DMS79 (cell line): Measurements from ENCODE around the gene DISP2.

Experiments
- DNase-seq: peaks from one replicate; lab custom pipeline; 2025; lab: John Stamatoyannopoulos, UW

DISP2 gene

DNA sequence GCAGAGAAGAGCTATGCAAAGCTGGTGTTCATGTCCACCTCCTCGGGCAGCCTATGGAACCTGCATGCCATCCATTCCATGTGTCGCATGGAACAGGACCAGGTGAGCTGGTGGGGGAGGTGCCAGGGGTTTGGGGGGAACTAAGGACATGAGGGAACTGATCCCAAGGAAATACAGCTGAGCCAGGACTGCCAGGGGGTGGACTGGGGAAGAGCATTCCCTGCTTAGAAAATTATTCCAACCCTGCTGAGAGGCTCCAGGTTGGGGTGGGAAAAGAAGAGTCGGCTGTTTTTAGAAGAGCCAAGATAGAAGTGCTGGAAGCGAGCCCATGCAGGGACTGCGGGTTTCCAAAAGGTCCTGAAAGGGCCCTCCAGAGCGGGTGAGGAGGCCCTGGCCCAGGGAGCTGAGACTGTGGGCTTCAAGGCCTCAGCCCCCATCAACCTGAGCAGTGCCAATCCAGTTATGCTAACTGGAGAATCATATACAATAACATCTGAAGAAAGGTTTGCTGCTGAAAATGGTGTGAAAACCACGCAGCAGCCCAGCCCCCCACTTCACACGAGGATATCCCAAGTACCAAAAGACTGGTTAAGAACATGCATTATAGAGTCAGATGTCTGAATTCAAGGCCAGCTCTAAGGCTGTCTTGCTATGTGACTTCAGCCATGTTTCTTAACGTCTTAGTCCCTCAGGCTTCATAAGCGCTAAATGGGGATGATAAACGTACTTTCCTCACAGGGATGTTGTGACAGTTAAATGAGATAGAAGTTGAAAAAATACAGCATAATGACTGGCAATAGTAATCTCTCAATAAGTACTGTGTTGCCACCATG, 7.8 kb downstream of the DISP2 start:
- no peak for DNase-seq

GRCh38 chr15:40366457-40367370, 8.7 kb downstream of the DISP2 start:
- no peak for DNase-seq

DNA sequence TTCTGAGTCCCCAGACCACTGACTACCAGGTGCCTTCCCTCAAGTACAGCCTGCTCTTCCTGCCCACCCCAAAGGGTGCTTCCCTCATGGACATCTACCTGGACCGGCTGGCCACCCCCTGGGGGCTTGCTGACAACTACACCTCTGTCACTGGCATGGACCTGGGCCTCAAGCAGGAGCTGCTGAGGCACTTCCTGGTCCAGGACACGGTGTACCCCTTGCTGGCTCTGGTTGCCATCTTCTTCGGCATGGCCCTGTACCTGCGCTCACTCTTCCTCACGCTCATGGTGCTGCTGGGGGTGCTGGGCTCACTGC, 9.3 kb downstream of the DISP2 start:
- no peak for DNase-seq

GRCh38 chr15:40367686-40368611, 9.9 kb downstream of the DISP2 start:
- no peak for DNase-seq

- no peak for DNase-seq
Observed at GRCh38 chr15:40368719-40369473, 10.9 kb downstream of the DISP2 start.

GRCh38 chr15:40369474-40369869, 11.5 kb downstream of the DISP2 start:
- DNase-seq, result no peak

GRCh38 chr15:40369971-40370370, 12.0 kb downstream of the DISP2 start:
- DNase-seq, result no peak

- DNase-seq, result no peak
Observed at GRCh38 chr15:40372981-40373380, 15.0 kb downstream of the DISP2 start.

DNA sequence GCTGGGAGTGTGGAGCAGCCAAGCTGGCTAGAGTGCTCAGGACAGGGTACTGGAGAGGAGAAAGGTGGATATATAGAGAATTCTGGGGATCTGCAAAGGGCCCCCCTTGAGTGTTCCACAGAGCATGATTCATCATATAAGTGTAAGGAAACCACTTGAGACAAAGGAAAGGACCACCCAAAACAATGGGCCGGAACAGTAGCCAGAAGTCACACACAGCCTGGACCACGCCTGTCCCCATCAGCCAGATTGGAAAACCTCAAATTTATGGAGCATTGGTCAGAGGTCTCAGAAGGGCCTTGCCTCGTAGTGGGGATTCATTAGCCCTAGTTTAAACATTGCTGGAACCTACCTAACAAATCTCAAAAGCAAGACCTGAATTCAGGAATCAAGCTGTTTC, 19.6 kb downstream of the DISP2 start:
- DNase-seq, result no peak

GRCh38 chr15:40379374-40379773, 21.4 kb downstream of the DISP2 start:
- no peak for DNase-seq

DNA sequence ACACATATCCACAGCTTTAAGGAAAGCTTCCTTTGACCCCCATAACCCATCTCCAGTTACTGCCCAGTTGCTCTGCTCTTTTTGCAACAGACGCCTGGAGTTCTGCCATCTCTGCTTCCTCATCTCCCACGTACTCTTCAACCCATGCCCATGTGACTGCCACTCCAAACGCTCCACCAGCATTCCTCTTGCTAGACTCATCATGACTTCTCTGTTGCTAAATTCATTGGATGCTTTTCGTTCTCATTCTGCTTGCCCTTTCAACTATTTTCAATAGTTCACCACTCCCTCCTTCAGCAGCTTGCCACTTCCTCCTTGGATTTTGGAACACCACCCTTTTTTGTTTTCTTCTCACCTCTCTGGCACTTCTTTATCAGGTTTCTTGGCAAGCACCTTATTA, 21.8 kb downstream of the DISP2 start:
- DNase-seq, result no peak

- no peak for DNase-seq
Observed at GRCh38 chr15:40380636-40381035, 22.6 kb downstream of the DISP2 start.

DNA sequence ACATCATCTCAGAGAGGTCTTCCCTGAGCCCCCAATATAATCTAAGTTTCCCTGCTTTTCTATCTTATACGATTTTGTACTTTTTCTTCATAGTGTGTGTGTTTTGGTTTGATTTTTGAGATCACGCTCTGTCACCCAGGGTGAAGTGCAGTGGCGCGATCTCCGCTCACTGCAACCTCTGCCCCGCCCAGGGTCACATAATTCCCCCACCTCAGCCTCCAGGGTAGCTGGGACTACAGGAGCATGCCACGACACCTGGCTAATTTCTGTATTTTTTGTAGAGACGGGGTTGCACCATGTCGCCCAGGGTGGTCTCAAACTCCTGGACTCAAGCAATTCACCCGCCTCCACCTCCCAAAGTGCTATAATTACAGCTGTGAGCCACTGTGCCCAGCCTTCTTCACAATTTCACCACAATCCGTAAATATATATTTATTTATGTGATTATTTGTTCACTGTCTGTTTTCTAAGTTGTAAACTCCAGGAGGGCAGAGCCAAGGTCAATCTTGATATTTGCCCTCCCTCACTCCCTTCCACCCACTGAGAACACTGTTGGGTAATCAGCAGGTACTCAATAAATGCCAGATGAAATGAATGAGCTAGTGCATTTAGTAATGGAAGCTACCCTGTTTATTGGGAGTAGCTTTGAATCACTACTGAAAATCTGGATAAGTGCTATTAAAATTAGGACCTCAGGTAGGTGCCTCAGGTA, 24.0 kb downstream of the DISP2 start:
- no peak for DNase-seq

DNA sequence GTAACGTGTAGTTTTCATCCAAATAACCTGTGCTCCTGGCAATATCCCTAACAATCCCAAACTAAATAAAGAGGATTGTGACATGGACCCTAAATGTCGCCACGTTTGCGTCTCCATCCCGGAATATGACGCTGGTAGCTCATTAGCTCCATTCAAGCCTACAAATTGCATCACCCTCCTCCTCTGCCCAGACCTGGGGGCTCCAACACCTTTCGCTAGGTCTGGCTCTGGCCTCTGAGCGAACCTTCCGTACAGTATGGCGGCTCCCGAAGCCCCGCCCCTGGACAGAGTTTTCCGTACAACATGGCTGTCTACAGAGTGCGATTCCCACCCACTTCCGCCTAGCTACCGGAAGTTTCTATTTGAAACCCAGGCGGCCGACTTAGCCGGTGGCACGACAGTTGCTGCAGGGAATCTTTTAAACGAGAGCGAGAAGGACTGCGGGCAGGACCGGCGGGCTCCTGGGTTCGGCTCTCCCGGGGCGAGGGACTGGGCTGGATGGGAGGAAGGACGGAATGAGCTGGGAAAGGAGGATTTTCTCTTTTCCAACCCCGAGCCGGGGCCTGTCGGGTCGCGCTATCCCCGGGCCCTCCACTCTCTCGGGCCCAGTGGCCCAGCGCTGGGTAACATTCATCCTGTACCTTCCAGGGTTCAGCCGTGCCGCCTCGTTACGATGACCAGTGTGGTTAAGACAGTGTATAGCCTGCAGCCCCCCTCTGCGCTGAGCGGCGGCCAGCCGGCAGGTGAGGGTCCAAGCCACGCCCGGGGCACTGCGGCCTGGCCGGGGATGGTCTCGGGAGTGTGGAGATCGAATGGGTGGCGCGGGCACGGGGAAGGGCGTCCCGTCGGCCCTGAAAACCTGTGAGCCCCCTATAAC, 24.8 kb downstream of the DISP2 start, which contains the start of gene KNSTRN:
KNSTRN (plus strand) TSS at position 142 of the 877 bp plus-strand sequence; CDS start at position 257, 115 bp downstream.
- peak; percentile 63 for DNase-seq

GRCh38 chr15:40386480-40386879, 28.5 kb downstream of the DISP2 start:
- DNase-seq, result no peak

DNA sequence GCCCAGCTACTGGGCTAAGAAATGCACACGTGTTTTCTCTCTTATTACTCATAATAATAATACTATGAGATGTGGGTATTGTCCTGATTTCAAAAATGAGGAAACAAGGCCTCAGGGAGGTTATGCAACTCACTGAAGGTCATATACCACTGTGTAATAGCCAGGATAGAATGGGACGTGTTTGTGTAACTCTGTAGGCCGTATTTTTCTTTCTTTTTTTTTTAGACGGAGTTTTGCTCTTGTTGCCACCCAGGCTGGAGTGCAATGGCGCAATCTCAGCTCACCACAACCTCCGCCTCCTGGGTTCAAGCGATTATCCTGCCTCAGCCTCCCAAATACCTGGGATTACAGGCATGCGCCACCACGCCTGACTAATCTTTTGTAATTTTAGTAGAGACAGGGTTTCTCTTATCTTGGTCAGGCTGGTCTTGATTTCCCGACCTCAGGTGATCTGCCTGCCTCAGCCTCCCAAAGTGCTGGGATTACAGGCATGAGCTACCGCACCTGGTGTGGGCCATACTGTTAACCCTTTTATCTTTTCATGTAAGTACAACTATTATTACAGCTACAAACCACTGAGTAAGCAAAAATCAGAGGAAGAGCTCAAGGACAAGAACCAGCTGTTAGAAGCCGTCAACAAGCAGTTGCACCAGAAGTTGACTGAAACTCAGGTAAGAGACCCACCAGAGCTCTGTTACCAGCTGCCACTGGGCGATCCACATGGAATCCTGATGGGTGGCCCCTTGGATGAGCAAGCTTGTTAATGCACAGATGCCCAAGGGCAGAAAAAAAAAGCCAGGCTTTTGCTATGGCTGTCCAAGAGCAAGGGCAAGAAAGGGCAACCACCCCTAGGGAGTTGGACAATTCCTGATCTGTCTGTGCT, 31.2 kb downstream of the DISP2 start:
- no peak for DNase-seq

- DNase-seq, result no peak
Observed at GRCh38 chr15:40389824-40390595, 32.0 kb downstream of the DISP2 start.
